ENCODE data around the gene BMI1. TPM values are rescaled to one million over a fixed set of nuclear protein-coding genes. Genes with fewer than 3 reads are reported as not detected.
A peak's percentile ranks its signal among the peaks of the same experiment; 100 is the strongest.

The BMI1 gene
- total RNA-seq, 2 donors from 2014 or later = 55.9 to 79.4 TPM

GRCh38 chr10:22315455-22316285, 5.2 kb upstream of the BMI1 start:
- Histone ChIP-seq H3K27me3 (replicated peaks; ENCODE audit: insufficient read depth) (no peaks in the 10 kb centered on the region), H3K36me3 (no peaks in the 10 kb centered on the region), H3K9me3 (no peaks in the 10 kb centered on the region), H3K27ac (peak overlapping the region; percentile 82 to 88), H3K4me1 (ENCODE audit: control insufficient read depth in 1 of 2, low read depth in 2 of 2) (peaks cover 13 to 35% of the 10 kb centered on the region in 2 donors), H3K4me3 (peak overlapping the region; percentile 94)
- DNase-seq (ENCODE audit: low spot score) = no peak
- TF ChIP-seq CTCF (IDR thresholded peaks at IDR 0.05) = no peak
- ATAC-seq (ENCODE audit: insufficient number of reproducible peaks, low FRiP score, low read depth) = no peak

- H3K4me1 ChIP-seq (ENCODE audit: control insufficient read depth in 1 of 2, low read depth in 2 of 2) = peaks cover 13 to 35% of the 10 kb centered on the region in 2 donors
- H3K4me3 ChIP-seq = peak within 1 kb of the TSS; percentile 94
- TF ChIP-seq CTCF (IDR thresholded peaks at IDR 0.05) = no peak
- DNase-seq (ENCODE audit: low spot score) (no peak), ATAC-seq (ENCODE audit: insufficient number of reproducible peaks, low FRiP score, low read depth) (peak; percentile 70)
- H3K9me3 ChIP-seq = no peaks in the 10 kb centered on the region
- H3K27me3 ChIP-seq (replicated peaks; ENCODE audit: insufficient read depth) = no peaks in the 10 kb centered on the region
- peak within 1 kb of the TSS; percentile 82 to 92 for H3K27ac ChIP-seq
- H3K36me3 ChIP-seq = no peaks in the 10 kb centered on the region
These were observed 4.4 kb upstream of the BMI1 start, which contains the start of gene COMMD3 for GRCh38 chr10:22316286-22317075. Gene COMMD3, plus strand, starts transcription at chr10:22316388. Its CDS starts 30 bp downstream, at chr10:22316418.

- Histone ChIP-seq H3K27me3 (replicated peaks; ENCODE audit: insufficient read depth) (no peaks in the 10 kb centered on the region), H3K9me3 (no peaks in the 10 kb centered on the region), H3K4me3 (peak overlapping the region; percentile 94), H3K27ac (peak overlapping the region; percentile 82 to 92), H3K36me3 (no peaks in the 10 kb centered on the region), H3K4me1 (ENCODE audit: control insufficient read depth in 1 of 2, low read depth in 2 of 2) (peaks cover 13 to 35% of the 10 kb centered on the region in 2 donors)
- TF ChIP-seq CTCF (IDR thresholded peaks at IDR 0.05) = no peak
- no peak for ATAC-seq (ENCODE audit: insufficient number of reproducible peaks, low FRiP score, low read depth)
- DNase-seq (ENCODE audit: low spot score) = no peak
These were observed 3.9 kb upstream of the BMI1 start for GRCh38 chr10:22317076-22317370.

- no peaks in the 10 kb centered on the region for H3K36me3 ChIP-seq
- ATAC-seq (ENCODE audit: insufficient number of reproducible peaks, low FRiP score, low read depth) (no peak), DNase-seq (ENCODE audit: low spot score) (no peak)
- no peaks in the 10 kb centered on the region for H3K9me3 ChIP-seq
- H3K27ac ChIP-seq = no peak overlapping the region
- TF ChIP-seq CTCF (IDR thresholded peaks at IDR 0.05) = no peak
- H3K4me1 ChIP-seq (ENCODE audit: control insufficient read depth in 1 of 2, low read depth in 2 of 2) = peaks cover 17 to 41% of the 10 kb centered on the region in 2 donors
- peak overlapping the region; percentile 94 for H3K4me3 ChIP-seq
- no peaks in the 10 kb centered on the region for H3K27me3 ChIP-seq (replicated peaks; ENCODE audit: insufficient read depth)
These were observed 2.9 kb upstream of the BMI1 start for GRCh38 chr10:22317771-22318565.

Measured in thoracic aorta (tissue), 2 donors.